Measurements from ENCODE around the gene SERPINB11.

SERPINB11 gene

GRCh38 chr18:63684718-63685117 is 18.0 kb upstream of the SERPINB11 start:
- TF ChIP-seq REST (IDR thresholded peaks at IDR 0.05; ENCODE audit: insufficient read depth in 1 of 2, low read depth in 2 of 2, low read length in 2 of 2) (no peak), POLR2AphosphoS5 (IDR thresholded peaks at IDR 0.05; ENCODE audit: low read depth, low read length) (no peak), TAF1 (IDR thresholded peaks at IDR 0.05; ENCODE audit: borderline replicate concordance, insufficient read depth, low read length) (no peak), SIN3A (IDR thresholded peaks at IDR 0.05; ENCODE audit: borderline replicate concordance, insufficient read depth, low read length) (no peak), FOXP2 (optimal IDR thresholded peaks at IDR 0.05; ENCODE audit: borderline replicate concordance, extremely low read depth, extremely low read length, insufficient read depth) (no peak)

- no peak for TF ChIP-seq POLR2AphosphoS5 (IDR thresholded peaks at IDR 0.05; ENCODE audit: low read depth, low read length)
- no peak for TF ChIP-seq TAF1 (IDR thresholded peaks at IDR 0.05; ENCODE audit: borderline replicate concordance, insufficient read depth, low read length)
- no peak for TF ChIP-seq SIN3A (IDR thresholded peaks at IDR 0.05; ENCODE audit: borderline replicate concordance, insufficient read depth, low read length)
- TF ChIP-seq FOXP2 (optimal IDR thresholded peaks at IDR 0.05; ENCODE audit: borderline replicate concordance, extremely low read depth, extremely low read length, insufficient read depth): no peak
- TF ChIP-seq REST (IDR thresholded peaks at IDR 0.05; ENCODE audit: insufficient read depth in 1 of 2, low read depth in 2 of 2, low read length in 2 of 2): no peak
Observed at GRCh38 chr18:63686871-63687270, 15.9 kb upstream of the SERPINB11 start.

- no peak for TF ChIP-seq POLR2AphosphoS5 (IDR thresholded peaks at IDR 0.05; ENCODE audit: low read depth, low read length)
- TF ChIP-seq SIN3A (IDR thresholded peaks at IDR 0.05; ENCODE audit: borderline replicate concordance, insufficient read depth, low read length): no peak
- TF ChIP-seq FOXP2 (optimal IDR thresholded peaks at IDR 0.05; ENCODE audit: borderline replicate concordance, extremely low read depth, extremely low read length, insufficient read depth): no peak
- no peak for TF ChIP-seq REST (IDR thresholded peaks at IDR 0.05; ENCODE audit: insufficient read depth in 1 of 2, low read depth in 2 of 2, low read length in 2 of 2)
- no peak for TF ChIP-seq TAF1 (IDR thresholded peaks at IDR 0.05; ENCODE audit: borderline replicate concordance, insufficient read depth, low read length)
Observed at GRCh38 chr18:63689064-63689463, 13.7 kb upstream of the SERPINB11 start.

- no peak for TF ChIP-seq FOXP2 (optimal IDR thresholded peaks at IDR 0.05; ENCODE audit: borderline replicate concordance, extremely low read depth, extremely low read length, insufficient read depth)
- no peak for TF ChIP-seq TAF1 (IDR thresholded peaks at IDR 0.05; ENCODE audit: borderline replicate concordance, insufficient read depth, low read length)
- TF ChIP-seq SIN3A (IDR thresholded peaks at IDR 0.05; ENCODE audit: borderline replicate concordance, insufficient read depth, low read length): no peak
- TF ChIP-seq REST (IDR thresholded peaks at IDR 0.05; ENCODE audit: insufficient read depth in 1 of 2, low read depth in 2 of 2, low read length in 2 of 2): no peak
- TF ChIP-seq POLR2AphosphoS5 (IDR thresholded peaks at IDR 0.05; ENCODE audit: low read depth, low read length): no peak
Observed at GRCh38 chr18:63697097-63697660, 5.6 kb upstream of the SERPINB11 start.
